Activated CD4-positive, alpha-beta T cell treated with anti-CD3 and anti-CD28 coated beads, Interleukin-2, Interleukin-6, amounts not matched to agents 100 ng/mL and 50 ng/mL, durations not matched to agents 16 hours and 8 hours (primary cell): Measurements from ENCODE around the gene CDK1.
"Not testable (repeated sequence)": the region's sequence is repeated elsewhere in the genome, so short reads cannot be mapped to it uniquely, and the experiment has no call there.

ENCODE experiments used
- DNase-seq: peaks from one replicate; pipeline ENCODE4 v3.0.0-alpha.2; 2020

CDK1 gene

DNA sequence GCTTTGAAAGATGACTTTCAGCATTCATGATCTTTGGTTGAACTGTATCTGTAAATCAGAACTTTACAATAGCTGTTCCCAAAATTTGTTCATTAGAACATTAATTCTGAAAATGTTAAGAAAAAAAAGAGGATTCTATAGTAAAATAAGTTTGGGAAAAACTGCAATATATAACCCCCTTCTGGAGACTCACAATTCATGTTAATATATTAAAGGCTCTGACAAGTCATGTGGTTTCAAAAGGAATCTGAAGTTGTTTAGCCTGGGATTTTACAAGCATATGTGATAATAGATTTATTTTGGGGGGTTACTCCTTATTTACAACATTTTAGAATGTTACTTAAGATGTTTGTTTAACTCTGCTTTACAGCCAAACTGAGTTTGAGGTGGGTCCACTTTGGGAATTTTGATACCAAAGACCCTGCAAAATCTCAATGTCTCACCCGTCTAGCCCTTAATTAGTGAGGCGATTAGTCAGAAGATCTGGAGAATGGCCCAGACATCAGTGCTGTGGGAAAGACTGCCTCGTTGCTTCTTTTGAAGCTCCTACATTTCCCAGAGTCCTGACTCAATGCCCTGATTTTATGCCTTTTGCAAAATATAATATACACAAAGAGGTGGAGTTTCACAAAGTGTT lies 40.0 kb downstream of the CDK1 start:
- DNase-seq: no peak

DNA sequence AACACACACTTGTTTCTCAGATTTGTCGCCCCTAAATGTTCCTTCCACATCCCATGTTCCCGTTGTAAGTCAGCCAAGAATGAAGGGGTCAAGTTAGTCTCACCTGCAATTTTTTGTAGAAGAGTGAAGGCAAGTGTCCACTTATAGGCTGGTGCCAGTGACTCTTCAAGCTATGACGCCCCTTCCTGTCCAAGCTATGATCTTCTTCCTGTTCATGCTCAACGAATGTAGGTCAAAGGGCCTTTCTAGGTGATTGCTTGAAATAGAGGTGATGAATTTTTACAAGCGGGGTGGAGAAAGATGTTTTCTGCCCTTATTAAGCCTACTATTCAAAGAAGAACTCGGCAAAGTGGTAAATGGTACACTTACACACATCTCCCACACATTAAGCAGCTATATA lies 41.0 kb downstream of the CDK1 start:
- no peak for DNase-seq

DNA sequence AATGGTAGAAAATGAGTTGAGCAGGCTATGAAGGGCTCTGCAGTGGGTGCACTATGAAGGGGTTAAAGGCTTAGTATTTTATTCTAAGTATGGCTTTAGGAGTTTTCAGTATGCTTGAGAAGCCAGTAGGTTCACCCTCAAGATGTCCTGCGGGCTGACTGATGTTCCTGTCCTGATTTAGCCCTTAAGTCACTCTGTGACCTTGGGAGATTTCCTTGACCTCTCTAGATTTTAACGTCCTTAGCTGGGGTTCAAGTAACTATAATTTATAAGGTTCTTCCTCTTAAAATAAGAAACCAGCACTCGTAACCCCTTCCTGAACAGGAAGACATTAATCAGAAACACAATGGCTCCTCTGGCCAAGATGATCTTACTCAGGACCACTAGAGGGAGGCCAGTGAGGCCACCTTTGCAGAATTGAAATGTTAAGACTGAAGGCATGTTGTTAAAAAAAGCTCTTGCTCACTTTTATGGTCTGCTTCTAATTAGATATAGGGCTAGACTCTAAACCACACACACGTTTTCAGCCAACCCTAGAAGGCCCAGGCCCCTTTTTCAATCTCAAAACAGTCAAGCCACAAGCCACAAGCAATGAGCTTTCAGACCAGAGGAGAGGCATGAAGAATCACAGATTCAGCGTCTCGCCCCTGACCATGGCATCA lies 41.9 kb downstream of the CDK1 start:
- no peak for DNase-seq

DNA sequence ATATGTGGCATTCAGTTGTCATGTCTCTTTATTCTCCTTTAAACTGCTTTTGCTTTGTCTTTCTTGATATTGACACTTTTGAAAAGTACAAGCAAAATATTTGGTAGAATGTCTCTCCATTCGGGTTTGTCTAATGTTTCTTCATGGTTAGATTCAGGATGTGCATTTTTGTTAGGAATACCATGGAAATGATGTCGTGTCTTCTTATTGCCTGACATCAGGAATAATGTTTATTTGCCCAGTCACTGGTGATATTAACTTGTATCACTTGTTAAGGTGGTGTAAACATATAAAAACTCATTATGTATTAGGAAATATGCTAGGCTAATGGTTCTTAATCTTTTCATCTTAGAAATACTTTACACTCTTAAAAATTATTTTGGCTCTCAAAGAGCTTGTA lies 43.4 kb downstream of the CDK1 start:
- DNase-seq: no peak

DNA sequence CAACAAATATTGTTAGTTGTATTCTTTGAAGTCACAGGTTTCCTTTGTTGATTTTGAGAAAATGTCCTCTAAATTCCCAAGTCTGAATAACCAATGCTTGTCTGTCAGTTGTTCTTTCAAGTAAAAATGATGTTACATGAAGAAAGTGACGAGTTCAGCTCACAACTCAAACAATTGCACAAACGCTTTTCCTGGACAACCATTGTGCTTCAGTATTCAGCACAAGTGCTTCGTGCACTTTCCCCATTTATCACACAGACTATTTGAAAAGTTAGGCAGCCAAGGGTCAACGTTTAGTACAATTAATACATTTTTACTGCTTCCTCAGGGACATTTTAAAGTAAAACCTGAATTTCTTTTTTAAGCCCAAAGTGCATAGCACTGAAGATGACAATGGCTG lies 44.5 kb downstream of the CDK1 start:
- no peak for DNase-seq

GRCh38 chr10:60823324-60823723 lies 45.0 kb downstream of the CDK1 start:
- no peak for DNase-seq

GRCh38 chr10:60825520-60825919 lies 47.2 kb downstream of the CDK1 start:
- no peak for DNase-seq

DNA sequence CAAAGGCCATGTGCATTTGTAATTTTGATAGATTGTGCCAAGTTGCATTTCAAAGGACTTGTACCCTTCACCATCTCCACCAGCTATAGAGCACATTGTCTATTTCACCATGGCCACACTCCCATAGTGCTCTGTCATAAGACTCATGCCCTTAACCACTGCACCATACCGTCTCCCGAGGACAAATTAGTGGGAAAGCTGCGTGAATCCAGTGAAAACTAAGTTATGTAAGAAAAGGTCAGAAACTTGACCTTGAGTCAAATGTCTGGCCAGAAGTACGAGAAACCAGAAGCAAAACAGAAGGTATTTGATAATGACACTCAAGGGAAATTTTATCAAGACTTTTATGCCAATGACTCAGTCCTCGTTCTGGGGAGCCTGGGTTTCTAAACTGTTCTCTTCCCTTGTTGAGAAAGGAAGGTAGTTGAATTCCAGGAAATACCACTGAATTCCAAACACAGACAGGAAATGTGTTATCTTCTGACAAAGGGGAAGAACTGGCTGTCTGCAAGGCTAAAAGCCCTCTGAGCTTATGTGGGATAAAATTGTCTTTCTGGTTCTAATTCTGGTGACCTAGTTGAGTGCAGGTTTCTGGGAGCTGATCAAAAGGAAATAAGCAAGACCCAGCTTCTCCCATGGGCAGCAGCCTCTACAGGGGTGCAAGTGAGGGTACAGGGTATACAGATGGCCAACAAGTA lies 49.7 kb downstream of the CDK1 start:
- no peak for DNase-seq

GRCh38 chr10:60828489-60828852 lies 50.2 kb downstream of the CDK1 start:
- no peak for DNase-seq

DNA sequence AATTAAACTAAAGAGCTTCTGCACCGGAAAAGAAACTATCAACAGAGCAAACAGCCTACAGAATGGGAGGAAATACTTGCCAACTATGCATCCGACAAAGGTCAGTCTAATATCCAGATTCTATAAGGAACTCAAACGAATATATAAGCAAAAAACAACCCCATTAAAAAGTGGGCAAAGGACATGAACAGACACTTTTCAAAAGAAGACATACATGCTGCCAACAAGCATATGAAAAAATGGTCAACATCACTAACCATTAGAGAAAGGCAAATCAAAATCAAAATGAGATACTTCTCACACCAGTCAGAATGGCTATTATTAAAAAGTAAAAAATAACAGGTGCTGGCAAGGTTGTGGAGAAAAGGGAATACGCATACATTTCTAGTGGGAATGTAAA lies 53.9 kb downstream of the CDK1 start:
- DNase-seq: not testable (repeated sequence)

GRCh38 chr10:60834401-60834800 lies 56.1 kb downstream of the CDK1 start:
- DNase-seq: no peak

- no peak for DNase-seq
Observed at GRCh38 chr10:60835049-60835448, 56.8 kb downstream of the CDK1 start.

DNA sequence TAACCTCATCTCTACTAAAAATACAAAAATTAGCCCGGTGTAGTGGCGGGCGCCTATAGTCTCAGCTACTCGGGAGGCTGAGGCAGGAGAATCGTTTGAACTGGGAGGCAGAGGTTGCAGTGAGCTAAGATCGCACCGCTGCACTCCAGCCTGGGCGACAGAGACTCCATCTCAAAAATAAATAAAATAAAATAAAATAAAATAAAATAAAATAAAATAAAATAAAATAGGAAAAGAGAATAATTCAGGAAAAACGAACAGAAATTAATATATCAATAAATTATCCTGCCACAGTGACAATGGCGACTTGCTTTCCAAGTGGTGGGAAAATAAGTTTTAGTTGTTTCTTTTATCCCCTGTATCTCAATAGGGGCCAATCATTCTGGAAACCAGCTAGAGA lies 62.9 kb downstream of the CDK1 start:
- not testable (repeated sequence) for DNase-seq

- DNase-seq: no peak
Observed at GRCh38 chr10:60842694-60843093, 64.4 kb downstream of the CDK1 start.
